ENCODE results near the gene CSRP1.

Gene CSRP1

DNA sequence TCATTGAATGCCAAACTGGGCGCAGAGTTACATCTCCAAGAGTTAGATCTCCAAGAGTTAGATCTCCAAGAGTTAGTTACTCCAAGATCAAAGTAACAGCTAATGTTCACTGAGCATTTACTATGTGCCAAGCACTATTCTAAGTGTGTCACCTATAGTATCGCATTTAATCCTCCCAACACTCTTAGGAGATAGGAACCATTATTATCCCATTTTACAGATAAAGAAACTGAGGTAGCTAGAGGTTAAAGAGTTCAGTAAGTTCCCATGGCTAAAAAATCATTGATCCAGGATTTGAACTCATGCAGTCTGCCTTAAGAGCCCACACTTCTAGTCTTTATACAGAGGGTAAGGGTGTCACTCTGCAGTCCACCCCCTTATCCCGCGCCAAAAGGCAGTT, 30.5 kb upstream of the CSRP1 start:
- DNase-seq (ENCODE audit: low spot score), result no peak

DNA sequence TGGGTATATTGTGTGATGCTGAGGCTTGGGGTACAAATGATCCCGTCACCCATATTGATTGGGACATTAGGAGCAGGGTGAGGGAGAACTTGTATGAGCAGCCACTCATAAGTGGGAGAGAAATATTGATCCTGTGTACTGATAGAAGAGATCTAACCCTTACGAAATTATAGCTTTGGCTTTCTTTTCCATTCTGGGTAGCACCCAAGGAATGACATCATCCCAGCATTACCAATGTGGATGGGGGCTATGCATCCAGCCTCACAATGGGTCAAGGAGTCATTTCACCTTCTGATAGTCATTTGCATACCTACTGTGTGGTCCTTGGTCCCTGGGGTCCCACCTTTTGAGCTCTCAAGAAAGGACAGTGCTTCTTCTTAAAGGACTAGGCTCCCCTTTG, 30.1 kb upstream of the CSRP1 start:
- peak overlapping the region; percentile 8 to 84 for H3K27ac ChIP-seq
- H3K4me3 ChIP-seq, result no peak overlapping the region
- no peak for DNase-seq (ENCODE audit: low spot score)
- TF ChIP-seq, protein P1, sequence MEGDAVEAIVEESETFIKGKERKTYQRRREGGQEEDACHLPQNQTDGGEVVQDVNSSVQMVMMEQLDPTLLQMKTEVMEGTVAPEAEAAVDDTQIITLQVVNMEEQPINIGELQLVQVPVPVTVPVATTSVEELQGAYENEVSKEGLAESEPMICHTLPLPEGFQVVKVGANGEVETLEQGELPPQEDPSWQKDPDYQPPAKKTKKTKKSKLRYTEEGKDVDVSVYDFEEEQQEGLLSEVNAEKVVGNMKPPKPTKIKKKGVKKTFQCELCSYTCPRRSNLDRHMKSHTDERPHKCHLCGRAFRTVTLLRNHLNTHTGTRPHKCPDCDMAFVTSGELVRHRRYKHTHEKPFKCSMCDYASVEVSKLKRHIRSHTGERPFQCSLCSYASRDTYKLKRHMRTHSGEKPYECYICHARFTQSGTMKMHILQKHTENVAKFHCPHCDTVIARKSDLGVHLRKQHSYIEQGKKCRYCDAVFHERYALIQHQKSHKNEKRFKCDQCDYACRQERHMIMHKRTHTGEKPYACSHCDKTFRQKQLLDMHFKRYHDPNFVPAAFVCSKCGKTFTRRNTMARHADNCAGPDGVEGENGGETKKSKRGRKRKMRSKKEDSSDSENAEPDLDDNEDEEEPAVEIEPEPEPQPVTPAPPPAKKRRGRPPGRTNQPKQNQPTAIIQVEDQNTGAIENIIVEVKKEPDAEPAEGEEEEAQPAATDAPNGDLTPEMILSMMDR (IDR thresholded peaks at IDR 0.05), result no peak

More for the DNA sequence above, 30.5 kb upstream of the CSRP1 start:
- Histone ChIP-seq H3K27ac (peak overlapping the region in 1 of 2 donors; percentile 89), H3K4me3 (no peak overlapping the region)
- TF ChIP-seq, protein P1 (IDR thresholded peaks at IDR 0.05), result no peak

DNA sequence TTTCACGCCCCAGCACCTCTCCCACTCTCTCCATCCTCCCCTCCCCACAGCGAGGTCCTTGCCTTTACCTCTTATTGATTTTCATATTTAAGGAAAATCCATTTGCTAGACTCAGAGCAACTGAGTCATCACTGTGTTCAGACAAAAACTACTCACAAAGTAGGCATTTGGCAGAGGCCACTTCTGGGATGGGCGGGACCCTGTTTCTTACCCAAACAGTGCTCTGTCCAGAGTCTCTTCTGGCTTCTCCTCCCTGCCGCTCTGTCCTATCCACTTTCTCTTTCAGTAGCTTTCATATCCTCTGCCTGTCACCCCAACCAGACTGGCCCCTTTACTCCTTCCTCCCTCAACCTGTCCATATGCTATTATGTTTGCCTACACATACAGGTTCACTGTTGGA, 29.6 kb upstream of the CSRP1 start:
- peak overlapping the region; percentile 8 to 84 for H3K27ac ChIP-seq
- peak; percentile 73 for DNase-seq (ENCODE audit: low spot score)
- H3K4me3 ChIP-seq, result no peak overlapping the region
- TF ChIP-seq, protein P1 (IDR thresholded peaks at IDR 0.05), result no peak

DNA sequence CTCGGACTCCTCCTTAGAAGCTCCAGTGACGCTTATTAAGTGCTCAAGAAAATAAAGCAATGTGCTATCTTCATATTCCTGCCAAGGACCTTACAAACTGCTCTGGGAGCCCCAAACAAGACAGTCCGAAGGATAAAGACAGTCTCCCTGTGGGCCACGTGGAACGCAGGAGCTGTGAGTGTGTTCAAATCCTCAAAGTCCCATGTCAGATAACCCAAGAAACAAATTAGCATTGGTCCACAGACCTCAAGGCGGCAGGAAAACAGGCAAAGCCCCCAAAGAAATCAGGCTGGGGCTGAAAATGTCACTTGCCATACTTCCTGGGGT, 29.0 kb upstream of the CSRP1 start:
- TF ChIP-seq, protein P1 (IDR thresholded peaks at IDR 0.05), result no peak
- Histone ChIP-seq H3K4me3 (no peak overlapping the region), H3K27ac (peak overlapping the region; percentile 8 to 84)
- no peak for DNase-seq (ENCODE audit: low spot score)

DNA sequence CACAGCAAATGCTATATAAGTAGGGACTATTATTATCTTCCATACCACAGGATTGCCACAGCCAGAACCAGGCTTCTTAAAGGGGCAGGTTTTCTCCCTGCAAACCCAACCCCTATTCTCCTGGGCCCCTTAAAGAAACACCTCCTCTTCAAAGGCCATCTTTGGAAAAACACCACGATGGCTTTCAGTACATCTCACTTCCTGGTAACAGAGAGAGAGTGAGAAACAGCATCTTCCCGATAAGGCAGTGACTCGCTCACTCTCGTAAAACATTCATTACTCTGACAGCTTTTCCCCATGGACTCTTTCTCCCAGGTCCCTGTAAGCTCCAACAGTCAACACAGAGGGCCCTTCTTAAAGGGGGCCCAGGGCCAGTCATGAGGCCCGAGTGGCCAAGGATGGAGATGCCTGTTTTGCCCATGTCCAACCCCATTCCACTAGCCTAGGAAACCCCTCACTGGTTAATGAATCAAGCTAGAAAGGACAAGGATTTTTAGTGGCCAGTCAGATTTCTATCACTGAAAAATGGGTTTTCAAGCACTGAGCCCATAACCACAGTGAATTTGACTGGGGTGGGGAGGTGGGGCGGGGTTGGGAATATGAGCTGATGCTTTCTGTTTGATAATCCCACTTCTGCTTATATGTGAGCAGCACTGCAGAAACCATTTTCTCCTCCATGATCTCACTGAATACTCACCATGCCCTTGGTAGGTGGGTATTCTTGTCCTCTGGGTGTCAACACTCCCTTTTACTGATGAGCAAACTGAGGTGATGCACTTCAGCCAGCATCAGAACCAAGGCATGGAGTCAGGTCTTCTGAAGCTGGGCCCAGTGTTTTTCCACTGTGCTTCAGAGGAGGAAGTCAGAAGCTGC, 28.4 kb upstream of the CSRP1 start:
- Histone ChIP-seq H3K4me3 (no peak overlapping the region), H3K27ac (peak overlapping the region; percentile 8 to 84)
- peak; percentile 53 for DNase-seq (ENCODE audit: low spot score)
- TF ChIP-seq, protein P1 (IDR thresholded peaks at IDR 0.05), result no peak

DNA sequence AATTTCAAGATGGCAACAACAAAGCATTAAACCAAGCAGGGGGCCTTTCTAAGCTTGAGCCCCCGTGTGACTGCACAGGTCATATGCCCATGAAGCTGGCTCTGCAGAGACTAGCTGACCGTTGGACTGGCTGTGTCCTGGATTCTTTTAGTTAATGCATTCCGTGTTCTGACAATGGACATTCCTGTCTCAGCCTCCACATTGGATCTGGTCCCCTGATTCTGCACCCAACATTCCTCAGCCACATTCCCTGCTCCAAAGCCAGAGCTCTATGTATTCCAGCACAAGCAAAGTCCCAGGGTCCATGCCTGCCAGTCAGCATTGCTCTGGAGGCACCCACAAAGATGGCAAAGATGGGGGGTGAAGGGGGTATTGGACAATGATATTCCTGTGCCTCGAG, 26.9 kb upstream of the CSRP1 start:
- DNase-seq (ENCODE audit: low spot score), result peak; percentile 69
- TF ChIP-seq, protein P1 (IDR thresholded peaks at IDR 0.05), result no peak
- H3K27ac ChIP-seq, result no peak overlapping the region

More for the DNA sequence above, 26.9 kb upstream of the CSRP1 start:
- H3K4me3 ChIP-seq, result no peak overlapping the region

Measured in coronary artery (tissue), 2 donors.